Measurements from ENCODE around the gene PEX11G. TPM values are rescaled to one million over a fixed set of nuclear protein-coding genes. Genes with fewer than 3 reads are reported as not detected.

Gene PEX11G
- total and polyA plus RNA-seq, 2 of the 8 experiments (the other 6 are each of a cell fraction or from before 2014, with no cell fraction given), result 2.1 to 4.3 TPM

DNA sequence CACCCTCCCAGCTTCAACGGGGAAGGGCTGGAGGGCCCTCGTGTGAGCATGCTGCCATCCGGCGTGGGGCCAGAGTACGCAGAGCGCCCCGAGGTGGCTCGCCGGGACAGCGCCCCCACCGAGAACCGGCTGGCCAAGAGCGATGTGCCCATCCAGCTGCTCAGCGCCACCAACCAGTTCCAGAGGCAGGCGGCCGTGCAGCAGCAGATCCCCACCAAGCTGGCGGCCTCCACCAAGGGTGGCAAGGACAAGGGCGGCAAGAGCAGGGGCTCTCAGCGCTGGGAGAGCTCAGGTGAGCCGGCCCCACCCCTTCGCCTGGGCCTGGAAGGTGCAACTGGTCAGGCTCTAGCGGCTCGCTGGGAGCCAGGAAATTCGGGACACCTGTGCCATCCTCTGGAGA is 20.0 kb downstream of the PEX11G start:
- Histone ChIP-seq H3K18ac (ENCODE audit: extremely low read depth, low read length) (no peak overlapping the region), H3K9ac (replicated peaks in 1 of 4; ENCODE audit: extremely low read depth in 1 of 4, low read depth in 3 of 4, low read length in 3 of 4) (no peak overlapping the region), H4K20me1 (replicated peaks in 1 of 2; ENCODE audit: control insufficient read depth in 1 of 2, insufficient read depth in 2 of 2, low read length in 2 of 2) (peaks cover 0 to 4% of the 10 kb centered on the region in 2 experiments), H2BK5ac (ENCODE audit: low read depth, low read length) (no peak overlapping the region), H3K4me1 (replicated peaks in 1 of 4; ENCODE audit: control insufficient read depth in 3 of 4, insufficient read depth in 4 of 4, low read length in 3 of 4) (no peaks in the 10 kb centered on the region), H3K27ac (ENCODE audit: low read depth, low read length) (no peak overlapping the region), H3K14ac (ENCODE audit: insufficient read length) (no peak overlapping the region), H4K8ac (ENCODE audit: extremely low read depth, insufficient read depth, low read length) (no peak overlapping the region), H3K79me1 (ENCODE audit: low read depth, low read length) (no peaks in the 10 kb centered on the region), H3K9me3 (ENCODE audit: insufficient read depth in 2 of 2, low read depth in 1 of 2, low read length in 1 of 2) (no peaks in the 10 kb centered on the region), H3K4me3 (ENCODE audit: extremely low read depth in 1 of 4, insufficient read depth in 2 of 4, low read depth in 3 of 4, low read length in 4 of 4) (no peak overlapping the region), H2BK12ac (ENCODE audit: low read depth, low read length) (no peak overlapping the region), H3K4ac (replicated peaks; ENCODE audit: insufficient read length, low read depth, low read length) (no peak overlapping the region), H3K79me2 (ENCODE audit: control insufficient read depth in 1 of 2, insufficient read depth in 2 of 2, low read length in 2 of 2) (no peaks in the 10 kb centered on the region), H3K4me2 (ENCODE audit: insufficient read depth in 1 of 2, low read depth in 2 of 2, low read length in 2 of 2) (no peak overlapping the region), H2AK5ac (ENCODE audit: low read depth, low read length) (no peak overlapping the region), H4K91ac (replicated peaks; ENCODE audit: insufficient read length, low read length) (no peak overlapping the region), H3K23ac (ENCODE audit: insufficient read length) (no peak overlapping the region), H3K23me2 (ENCODE audit: low read depth, low read length) (no peaks in the 10 kb centered on the region), H4K5ac (ENCODE audit: insufficient read length, low read depth, low read length) (no peak overlapping the region), H2BK20ac (ENCODE audit: low read length) (no peak overlapping the region), H3K27me3 (replicated peaks in 1 of 4; ENCODE audit: control insufficient read depth in 3 of 4, extremely low read depth in 1 of 4, insufficient read depth in 3 of 4, low read length in 3 of 4) (no peaks in the 10 kb centered on the region), H2BK15ac (ENCODE audit: low read length) (no peak overlapping the region), H3K56ac (replicated peaks; ENCODE audit: insufficient read length, low read depth, low read length) (no peak overlapping the region), H2BK120ac (replicated peaks; ENCODE audit: low read depth, low read length) (no peak overlapping the region), H3K36me3 (ENCODE audit: control insufficient read depth in 2 of 4, insufficient read depth in 4 of 4, low read length in 3 of 4) (peaks cover 3 to 21% (median 10%) of the 10 kb centered on the region in 4 experiments; a peak in 5 of 8 replicates), H2AFZ (ENCODE audit: low read length) (no peak overlapping the region)
- ChIA-PET POLR2A (ENCODE audit: partially characterized antibody) (interaction anchor here (0.8 kb wide), 1 partner anchor 11 kb away, joined by 3 read pairs; no protein-coding TSS in a partner anchor), CTCF (ENCODE audit: partially characterized antibody) (interaction anchor here (0.6 to 3.0 kb wide), 2 partner anchors 28 to 75 kb away, joined by 4 to 10 read pairs; a partner anchor contains a TSS)
- 94% methylated on average over 17 of the region's 24 CpGs; no CpG with 5 or more reads in 1 of the 2 experiments for WGBS, 2 experiments (ENCODE audit: extremely low coverage in 1 of 2, insufficient coverage in 1 of 2, insufficient read length in 1 of 2, insufficient replicate concordance in 2 of 2, low coverage in 1 of 2, low lambda C conversion rate in 2 of 2, missing lambda C conversion rate in 1 of 2)
- FAIRE-seq (no peak), DNase-seq (ENCODE audit: low read depth in 1 of 2, low spot score in 2 of 2) (no peak)
- no peak for TF ChIP-seq RFX5 (IDR thresholded peaks at IDR 0.05; ENCODE audit: borderline replicate concordance, low read depth, low read length)
- TF ChIP-seq, protein P1, sequence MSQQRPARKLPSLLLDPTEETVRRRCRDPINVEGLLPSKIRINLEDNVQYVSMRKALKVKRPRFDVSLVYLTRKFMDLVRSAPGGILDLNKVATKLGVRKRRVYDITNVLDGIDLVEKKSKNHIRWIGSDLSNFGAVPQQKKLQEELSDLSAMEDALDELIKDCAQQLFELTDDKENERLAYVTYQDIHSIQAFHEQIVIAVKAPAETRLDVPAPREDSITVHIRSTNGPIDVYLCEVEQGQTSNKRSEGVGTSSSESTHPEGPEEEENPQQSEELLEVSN (IDR thresholded peaks at IDR 0.05), result no peak
